ENCODE data around the gene CDS2.
"Not testable (repeated sequence)": the region's sequence is repeated elsewhere in the genome, so short reads cannot be mapped to it uniquely, and the experiment has no call there.

The CDS2 gene

DNA sequence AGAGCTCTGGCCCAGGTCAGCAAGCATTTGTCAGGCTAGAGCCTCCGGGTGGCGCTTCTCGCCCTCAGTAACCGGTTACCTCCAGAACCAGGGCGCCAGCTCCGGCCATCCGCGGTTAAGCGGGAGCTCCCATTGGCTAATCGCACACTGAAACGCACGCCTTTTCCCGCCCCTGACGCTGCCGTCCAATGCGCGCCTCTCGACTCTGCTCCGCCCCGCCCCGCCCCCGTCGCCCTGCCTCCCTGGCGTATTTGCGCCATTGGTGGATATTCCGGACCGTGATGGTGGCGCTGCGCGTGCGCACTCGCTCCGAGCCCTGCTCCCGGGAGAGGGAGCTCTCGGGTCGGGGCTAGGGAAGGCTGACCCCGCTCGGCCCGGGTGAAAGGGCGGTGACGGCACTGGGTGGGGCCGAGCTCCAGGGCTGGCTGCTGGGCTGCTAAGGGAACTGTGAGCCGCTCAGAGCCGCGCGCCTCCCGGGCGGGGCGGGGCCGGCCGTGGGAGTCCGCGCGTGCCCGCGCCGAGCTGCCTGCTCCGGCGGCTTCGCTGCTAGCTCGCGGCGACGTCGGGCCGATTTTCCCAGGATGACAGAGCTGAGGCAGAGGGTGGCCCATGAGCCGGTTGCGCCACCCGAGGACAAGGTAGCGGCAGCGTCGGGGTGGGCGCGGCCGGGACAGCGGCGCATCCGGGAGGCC is at the start of gene CDS2:
Gene CDS2, plus strand, starts transcription at position 497 of the 692 bp plus-strand sequence. Its CDS starts 85 bp downstream, at position 582.
- Mint-ChIP-seq H3K4me1 (ENCODE audit: low read depth) (peaks cover 31% of the 10 kb centered on the region), H3K27ac (peak within 1 kb of the TSS; percentile 94), H3K9me3 (no peaks in the 10 kb centered on the region), H3K27me3 (no peaks in the 10 kb centered on the region), H3K4me3 (peak within 1 kb of the TSS; percentile 90), H3K36me3 (ENCODE audit: low read depth) (peaks cover 3% of the 10 kb centered on the region)

DNA sequence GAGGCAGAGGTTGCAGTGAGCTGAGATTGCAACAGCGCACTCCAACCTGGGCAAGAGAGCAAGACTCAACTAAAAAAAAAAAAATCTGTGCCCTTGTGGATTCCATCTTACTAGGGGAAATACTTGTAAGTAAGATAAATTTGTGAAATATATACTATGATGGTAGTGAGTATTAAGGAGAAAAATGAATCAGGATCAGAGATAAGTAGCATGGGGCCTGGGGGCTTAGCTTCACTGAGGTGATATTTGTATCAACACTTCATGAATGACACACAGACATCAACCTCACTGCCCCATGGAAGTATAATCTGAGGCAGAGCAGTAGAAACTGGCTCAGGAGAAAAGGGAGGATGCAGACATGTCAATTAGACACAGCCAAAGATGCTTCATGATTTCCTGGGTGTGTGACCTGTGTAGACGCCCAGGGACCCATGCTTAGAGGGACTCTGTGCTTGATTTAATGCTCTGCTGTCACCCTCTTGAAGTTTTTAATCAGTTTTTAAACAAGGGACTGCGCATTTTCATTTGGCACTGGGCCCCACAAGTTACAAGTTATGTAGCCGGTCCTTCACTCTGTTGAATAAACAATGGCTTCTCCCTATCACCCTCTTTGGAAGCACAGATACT is 48.9 kb upstream of the CDS2 start:
- peaks cover 54% of the 10 kb centered on the region for H3K4me1 Mint-ChIP-seq (ENCODE audit: low read depth)
- no peaks in the 10 kb centered on the region for H3K9me3 Mint-ChIP-seq
- H3K27ac Mint-ChIP-seq: peak overlapping the region; percentile 87
- H3K36me3 Mint-ChIP-seq (ENCODE audit: low read depth): no peaks in the 10 kb centered on the region
- peak overlapping the region; percentile 74 for H3K4me3 Mint-ChIP-seq
- H3K27me3 Mint-ChIP-seq: no peaks in the 10 kb centered on the region

- H3K4me3 Mint-ChIP-seq: peak overlapping the region; percentile 74
- peak overlapping the region; percentile 87 for H3K27ac Mint-ChIP-seq
- peaks cover 52% of the 10 kb centered on the region for H3K4me1 Mint-ChIP-seq (ENCODE audit: low read depth)
Observed at GRCh38 chr20:5078399-5078958, 48.3 kb upstream of the CDS2 start.

GRCh38 chr20:5080384-5080877 is 46.4 kb upstream of the CDS2 start:
- Mint-ChIP-seq H3K4me1 (ENCODE audit: low read depth) (peaks cover 48% of the 10 kb centered on the region), H3K4me3 (no peak overlapping the region), H3K27ac (peak overlapping the region; percentile 52), H3K27me3 (no peaks in the 10 kb centered on the region), H3K36me3 (ENCODE audit: low read depth) (no peaks in the 10 kb centered on the region), H3K9me3 (no peaks in the 10 kb centered on the region)

More at GRCh38 chr20:5078399-5078958, 48.3 kb upstream of the CDS2 start:
- Mint-ChIP-seq H3K36me3 (ENCODE audit: low read depth) (no peaks in the 10 kb centered on the region), H3K27me3 (no peaks in the 10 kb centered on the region), H3K9me3 (no peaks in the 10 kb centered on the region)

- Mint-ChIP-seq H3K36me3 (ENCODE audit: low read depth) (peaks cover under 1% of the 10 kb centered on the region), H3K27ac (no peak overlapping the region), H3K4me3 (no peak overlapping the region), H3K27me3 (no peaks in the 10 kb centered on the region), H3K4me1 (ENCODE audit: low read depth) (peaks cover 27% of the 10 kb centered on the region), H3K9me3 (no peaks in the 10 kb centered on the region)
Observed at GRCh38 chr20:5085380-5085779, 41.4 kb upstream of the CDS2 start.

DNA sequence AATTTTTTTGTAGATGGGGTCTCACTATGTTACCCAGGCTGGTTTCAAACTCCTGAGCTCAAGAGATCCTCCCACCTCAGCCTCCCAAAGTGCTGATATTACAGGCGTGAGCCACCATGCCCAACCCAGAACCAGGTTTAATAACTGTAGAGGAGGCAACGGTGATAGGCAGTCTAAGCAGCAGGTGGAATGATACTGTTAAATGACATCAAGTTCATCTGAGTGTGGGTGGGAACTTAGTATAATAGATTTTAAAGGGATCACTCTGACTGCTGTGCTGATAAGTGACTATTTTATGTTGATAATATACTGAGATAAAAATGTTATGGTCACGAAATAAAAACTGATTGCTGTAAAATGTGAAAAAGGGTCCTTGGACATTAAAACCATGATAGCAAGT is 38.1 kb upstream of the CDS2 start:
- Mint-ChIP-seq H3K9me3 (no peaks in the 10 kb centered on the region), H3K4me3 (no peak overlapping the region), H3K4me1 (ENCODE audit: low read depth) (peaks cover 27% of the 10 kb centered on the region), H3K36me3 (ENCODE audit: low read depth) (peaks cover 16% of the 10 kb centered on the region), H3K27me3 (no peaks in the 10 kb centered on the region), H3K27ac (no peak overlapping the region)

DNA sequence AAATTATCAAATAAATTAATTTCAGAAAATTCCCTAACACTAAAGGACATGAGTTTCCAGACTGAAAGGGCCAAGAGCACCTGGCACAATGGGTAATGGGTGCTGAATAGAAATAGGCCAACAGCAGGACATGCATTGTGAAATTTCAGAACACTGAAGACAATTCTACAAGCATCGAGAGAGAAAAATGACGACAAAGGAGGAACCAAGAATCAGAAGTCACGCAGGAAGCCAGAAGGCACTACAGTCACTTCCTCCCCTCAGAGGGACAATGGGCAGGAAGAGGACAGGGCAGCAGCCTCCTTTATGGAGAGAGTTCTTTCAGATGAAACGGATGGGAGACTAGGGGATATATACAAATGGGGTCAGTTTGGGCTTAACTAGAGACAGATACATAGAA is 36.6 kb upstream of the CDS2 start:
- peaks cover 26% of the 10 kb centered on the region for H3K4me1 Mint-ChIP-seq (ENCODE audit: low read depth)
- peak overlapping the region; percentile 23 for H3K27ac Mint-ChIP-seq
- no peak overlapping the region for H3K4me3 Mint-ChIP-seq
- no peaks in the 10 kb centered on the region for H3K9me3 Mint-ChIP-seq
- no peaks in the 10 kb centered on the region for H3K27me3 Mint-ChIP-seq
- H3K36me3 Mint-ChIP-seq (ENCODE audit: low read depth): peaks cover 16% of the 10 kb centered on the region

DNA sequence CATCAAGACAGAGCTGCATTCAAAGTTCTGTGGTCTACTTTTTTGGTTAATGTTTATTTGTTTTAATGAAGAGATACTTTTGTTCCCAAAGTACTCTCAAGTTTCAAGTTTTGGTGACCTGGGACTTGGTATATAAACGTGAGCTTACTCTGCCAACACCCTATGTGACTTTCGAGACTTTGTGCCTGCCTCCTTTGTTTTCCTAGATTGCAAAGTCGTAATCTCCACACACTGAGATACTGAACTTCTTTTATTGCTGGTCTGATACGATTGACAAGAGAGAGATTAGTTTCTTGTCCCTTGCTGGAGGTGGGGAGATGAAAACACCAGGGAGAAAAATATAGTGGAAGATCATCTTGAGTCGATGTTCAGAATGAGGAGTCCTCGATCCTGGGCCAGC is 34.9 kb upstream of the CDS2 start:
- Mint-ChIP-seq H3K27ac (no peak overlapping the region), H3K4me3 (no peak overlapping the region), H3K36me3 (ENCODE audit: low read depth) (peaks cover 24% of the 10 kb centered on the region), H3K9me3 (no peaks in the 10 kb centered on the region), H3K27me3 (no peaks in the 10 kb centered on the region), H3K4me1 (ENCODE audit: low read depth) (peaks cover 23% of the 10 kb centered on the region)

- Mint-ChIP-seq H3K9me3 (no peaks in the 10 kb centered on the region), H3K27me3 (no peaks in the 10 kb centered on the region), H3K4me1 (ENCODE audit: low read depth) (peaks cover 23% of the 10 kb centered on the region), H3K27ac (no peak overlapping the region), H3K36me3 (ENCODE audit: low read depth) (peaks cover 26% of the 10 kb centered on the region), H3K4me3 (no peak overlapping the region)
Observed at GRCh38 chr20:5092765-5093339, 34.0 kb upstream of the CDS2 start.

GRCh38 chr20:5095454-5095853 is 31.4 kb upstream of the CDS2 start:
- Mint-ChIP-seq H3K9me3 (no peaks in the 10 kb centered on the region), H3K36me3 (ENCODE audit: low read depth) (peaks cover 44% of the 10 kb centered on the region), H3K27ac (no peak overlapping the region), H3K4me1 (ENCODE audit: low read depth) (peaks cover 11% of the 10 kb centered on the region), H3K27me3 (no peaks in the 10 kb centered on the region), H3K4me3 (no peak overlapping the region)

GRCh38 chr20:5095931-5096330 is 30.9 kb upstream of the CDS2 start:
- Mint-ChIP-seq H3K27ac (no peak overlapping the region), H3K36me3 (ENCODE audit: low read depth) (peaks cover 43% of the 10 kb centered on the region), H3K4me1 (ENCODE audit: low read depth) (peaks cover 11% of the 10 kb centered on the region), H3K9me3 (no peaks in the 10 kb centered on the region), H3K4me3 (no peak overlapping the region), H3K27me3 (no peaks in the 10 kb centered on the region)

GRCh38 chr20:5096463-5096862 is 30.3 kb upstream of the CDS2 start:
- Mint-ChIP-seq H3K27ac (no peak overlapping the region), H3K9me3 (no peaks in the 10 kb centered on the region), H3K27me3 (no peaks in the 10 kb centered on the region), H3K36me3 (ENCODE audit: low read depth) (peaks cover 43% of the 10 kb centered on the region), H3K4me3 (no peak overlapping the region), H3K4me1 (ENCODE audit: low read depth) (peaks cover 11% of the 10 kb centered on the region)

GRCh38 chr20:5099009-5099408 is 27.8 kb upstream of the CDS2 start:
- H3K4me1 Mint-ChIP-seq (ENCODE audit: low read depth): peaks cover 12% of the 10 kb centered on the region
- H3K27me3 Mint-ChIP-seq, H3K4me3 Mint-ChIP-seq, H3K9me3 Mint-ChIP-seq, H3K27ac Mint-ChIP-seq: not testable (repeated sequence)
- peaks cover 55% of the 10 kb centered on the region for H3K36me3 Mint-ChIP-seq (ENCODE audit: low read depth)

GRCh38 chr20:5099909-5100308 is 26.9 kb upstream of the CDS2 start:
- Mint-ChIP-seq H3K36me3 (ENCODE audit: low read depth) (peaks cover 62% of the 10 kb centered on the region), H3K4me1 (ENCODE audit: low read depth) (peaks cover 12% of the 10 kb centered on the region)
- H3K4me3 Mint-ChIP-seq, H3K9me3 Mint-ChIP-seq, H3K27me3 Mint-ChIP-seq, H3K27ac Mint-ChIP-seq: not testable (repeated sequence)

- H3K9me3 Mint-ChIP-seq: no peaks in the 10 kb centered on the region
- no peaks in the 10 kb centered on the region for H3K27me3 Mint-ChIP-seq
- peaks cover 12% of the 10 kb centered on the region for H3K4me1 Mint-ChIP-seq (ENCODE audit: low read depth)
- peak overlapping the region; percentile 49 for H3K27ac Mint-ChIP-seq
- H3K4me3 Mint-ChIP-seq: no peak overlapping the region
- H3K36me3 Mint-ChIP-seq (ENCODE audit: low read depth): peaks cover 62% of the 10 kb centered on the region
Observed at GRCh38 chr20:5100684-5101347, 26.0 kb upstream of the CDS2 start.

All from stimulated activated naive CD8-positive, alpha-beta T cell treated with anti-CD3 and anti-CD28 coated beads, Interleukin-15, Interleukin-2, amounts not matched to agents 100 ng/mL and 50 ng/mL, for 24 hours (primary cell).